MM.1S (cell line): Measurements from ENCODE around the gene TUNAR.
A peak's percentile ranks its signal among the peaks of the same experiment; 100 is the strongest.

Source experiments
- DNase-seq: peaks from one replicate; pipeline ENCODE4 v3.0.0-alpha.2; 2015
- H2AFZ ChIP-seq: fragments of 300-600 bp; sonication (generic); 2 replicates; pipeline ENCODE4 v1.6.0; 2016; ENCODE audit warnings: antibody characterized with exemption, low read length
- H3F3A ChIP-seq: fragments of 300-600 bp; sonication (generic); 2 replicates; pipeline ENCODE4 v1.6.1; 2016; ENCODE audit warnings: mild to moderate bottlenecking, antibody characterized with exemption, low read length, moderate library complexity, mixed read lengths; ENCODE audit not compliant: insufficient read depth
- H3K27ac ChIP-seq: fragments of 300-600 bp; sonication (generic); 2 replicates; pipeline ENCODE4 v1.5.1; 2016; ENCODE audit warnings: mild to moderate bottlenecking, low read length
- H3K27me3 ChIP-seq: fragments of 300-600 bp; sonication (generic); replicated peaks from 2 replicates; pipeline ENCODE4 v1.6.0; 2016; ENCODE audit warnings: low read length; ENCODE audit not compliant: insufficient read depth
- H3K36me3 ChIP-seq: fragments of 300-600 bp; sonication (generic); replicated peaks from 2 replicates; pipeline ENCODE4 v1.6.1; 2016; ENCODE audit warnings: mild to moderate bottlenecking, low read length, mixed read lengths; ENCODE audit not compliant: insufficient read depth
- H3K4me1 ChIP-seq: fragments of 300-600 bp; sonication (generic); 2 replicates; pipeline ENCODE4 v1.6.1; 2016; ENCODE audit warnings: low read length, mixed read lengths
- H3K4me2 ChIP-seq: fragments of 300-600 bp; sonication (generic); 2 replicates; pipeline ENCODE4 v1.6.0; 2016; ENCODE audit warnings: low read depth, low read length
- H3K4me3 ChIP-seq: fragments of 300-600 bp; sonication (generic); 2 replicates; pipeline ENCODE4 v1.5.1; 2016; ENCODE audit warnings: low read length, mixed read lengths
- H3K79me2 ChIP-seq: fragments of 300-600 bp; sonication (generic); 2 replicates; pipeline ENCODE4 v1.6.1; 2016; ENCODE audit warnings: mixed run types, low read length, mixed read lengths
- H3K9ac ChIP-seq: fragments of 300-600 bp; sonication (generic); 2 replicates; pipeline ENCODE4 v1.6.1; 2016; ENCODE audit warnings: low read length, mixed read lengths
- H3K9me2 ChIP-seq: fragments of 300-600 bp; sonication (generic); replicated peaks from 2 replicates; pipeline ENCODE4 v1.6.1; 2016; ENCODE audit warnings: mild to moderate bottlenecking, low read length, mixed read lengths; ENCODE audit not compliant: insufficient read depth
- H3K9me3 ChIP-seq: fragments of 300-600 bp; sonication (generic); replicated peaks from 2 replicates; pipeline ENCODE4 v1.6.1; 2016; ENCODE audit warnings: mild to moderate bottlenecking, low read length, mixed read lengths; ENCODE audit not compliant: insufficient read depth
- H4K20me1 ChIP-seq: fragments of 300-600 bp; sonication (generic); 2 replicates; pipeline ENCODE4 v1.6.1; 2016; ENCODE audit warnings: mild to moderate bottlenecking, low read length, moderate library complexity, mixed read lengths; ENCODE audit not compliant: insufficient read depth
- CTCF ChIP-seq: fragments of 300-600 bp; sonication (generic); IDR thresholded peaks from 2 replicates; pipeline ENCODE4 v1.5.1; 2016; ENCODE audit warnings: antibody characterized with exemption, low read length, mixed read lengths
- EZH2 ChIP-seq: fragments of 300-600 bp; sonication (generic); optimal IDR thresholded peaks from 2 replicates; pipeline ENCODE3; 2017; ENCODE audit warnings: low read depth, mild to moderate bottlenecking, antibody characterized with exemption, low read length, mixed read lengths
- EZH2phosphoT487 ChIP-seq: fragments of 300-600 bp; sonication (generic); IDR thresholded peaks from 2 replicates; pipeline ENCODE4 v1.6.1; 2018; ENCODE audit warnings: antibody characterized with exemption, low read length

The TUNAR gene

DNA sequence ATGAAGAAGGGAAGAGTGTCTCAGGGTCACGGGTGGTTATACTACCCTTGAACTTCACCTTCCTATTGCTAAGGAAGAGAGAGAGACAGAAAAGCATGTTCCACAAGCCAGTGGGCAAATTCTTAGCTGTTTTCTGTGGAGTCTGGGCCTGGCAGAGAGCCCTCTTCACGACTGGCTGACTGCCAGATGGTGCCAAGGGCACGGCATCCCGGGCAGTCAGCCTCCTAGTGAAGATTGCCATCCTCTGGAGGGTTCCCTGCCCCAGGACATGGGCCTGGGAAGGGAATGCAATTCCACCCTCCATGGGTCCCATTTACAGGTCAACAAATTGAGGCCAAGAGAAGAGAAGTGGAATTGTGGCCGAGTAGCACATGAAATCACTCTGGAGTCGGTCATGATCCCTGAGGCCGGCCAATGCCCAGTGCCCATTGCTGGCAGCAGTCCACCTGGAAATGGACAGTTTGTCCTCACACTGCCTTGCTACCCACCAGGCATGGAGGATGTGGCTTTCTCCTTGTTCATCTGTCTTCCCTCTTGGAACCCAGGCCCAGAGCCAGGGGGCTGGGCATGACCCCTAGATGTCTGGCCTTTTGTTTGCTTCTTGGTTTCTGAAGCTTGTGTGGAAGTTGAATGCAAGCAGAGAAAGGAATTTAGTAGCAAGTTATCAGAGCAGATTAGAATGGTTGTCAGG, 9.9 kb downstream of the TUNAR start:
- Histone ChIP-seq H3K4me3 (no peak overlapping the region), H3K27ac (no peak overlapping the region), H3K4me1 (no peaks in the 10 kb centered on the region), H3K4me2 (no peak overlapping the region), H3K9me3 (no peaks in the 10 kb centered on the region), H3K9ac (no peak overlapping the region), H3K27me3 (no peaks in the 10 kb centered on the region), H3K9me2 (no peaks in the 10 kb centered on the region), H3F3A (no peaks in the 10 kb centered on the region), H3K36me3 (no peaks in the 10 kb centered on the region), H2AFZ (no peak overlapping the region), H3K79me2 (no peaks in the 10 kb centered on the region), H4K20me1 (no peaks in the 10 kb centered on the region)
- TF ChIP-seq EZH2phosphoT487 (no peak), CTCF (no peak), EZH2 (no peak)
- no peak for DNase-seq

- Histone ChIP-seq H3F3A (no peaks in the 10 kb centered on the region), H3K4me2 (no peak overlapping the region), H3K36me3 (no peaks in the 10 kb centered on the region), H3K4me3 (no peak overlapping the region), H2AFZ (no peak overlapping the region), H3K27me3 (no peaks in the 10 kb centered on the region), H3K27ac (no peak overlapping the region), H3K9me3 (no peaks in the 10 kb centered on the region), H3K9ac (no peak overlapping the region), H3K4me1 (no peaks in the 10 kb centered on the region), H3K79me2 (no peaks in the 10 kb centered on the region), H3K9me2 (no peaks in the 10 kb centered on the region), H4K20me1 (no peaks in the 10 kb centered on the region)
- TF ChIP-seq CTCF (no peak), EZH2phosphoT487 (no peak)
- no peak for DNase-seq
These were observed 10.7 kb downstream of the TUNAR start for GRCh38 chr14:95887351-95887750.

DNA sequence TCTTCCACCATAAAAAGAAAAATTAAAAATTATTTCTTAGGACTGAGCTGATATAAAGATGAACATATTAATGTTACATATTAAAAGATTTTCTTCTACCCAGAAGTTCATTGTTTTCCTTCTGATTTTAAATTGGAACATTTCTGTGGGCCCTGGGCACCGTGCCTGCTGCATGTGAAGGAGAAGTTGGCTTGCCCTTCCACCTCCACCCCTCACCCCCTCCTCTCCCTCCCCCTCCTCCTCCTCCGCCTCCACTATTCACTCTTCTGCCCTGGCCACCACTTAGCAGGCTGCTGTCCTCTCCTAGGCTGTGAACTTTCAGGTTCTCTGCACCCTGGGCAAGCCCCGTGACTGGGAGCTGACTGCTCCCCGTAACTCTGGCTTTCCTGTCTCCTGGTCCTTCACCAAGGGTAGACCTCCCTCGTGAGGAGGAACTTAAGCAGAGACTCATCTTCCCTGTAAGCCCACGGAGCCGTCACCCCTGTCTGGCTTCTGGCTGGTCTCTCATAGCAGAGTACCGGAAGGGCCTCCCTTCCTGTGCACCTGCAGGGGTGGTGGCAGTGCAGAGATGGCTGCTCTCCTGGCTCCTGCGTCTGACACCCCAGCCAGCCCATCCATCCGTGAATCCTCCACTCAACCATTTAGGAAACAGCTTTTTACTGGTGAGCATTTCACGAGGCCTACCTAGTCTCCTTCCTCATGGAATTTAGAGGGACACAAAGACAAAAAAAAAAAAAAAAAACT, 12.8 kb downstream of the TUNAR start:
- Histone ChIP-seq H3K36me3 (no peaks in the 10 kb centered on the region), H3F3A (no peaks in the 10 kb centered on the region), H3K4me3 (no peak overlapping the region), H3K9me3 (no peaks in the 10 kb centered on the region), H4K20me1 (no peaks in the 10 kb centered on the region), H3K27me3 (no peaks in the 10 kb centered on the region), H2AFZ (0 out of 2 replicates have a peak overlapping the region, but pooled peaks have one; percentile 11), H3K9ac (no peak overlapping the region), H3K4me2 (peak overlapping the region; percentile 50; the same call in 1 of the 2 replicates), H3K9me2 (no peaks in the 10 kb centered on the region), H3K27ac (peak overlapping the region; percentile 29; the same call in 1 of the 2 replicates), H3K79me2 (no peaks in the 10 kb centered on the region), H3K4me1 (no peaks in the 10 kb centered on the region)
- no peak for TF ChIP-seq CTCF
- no peak for TF ChIP-seq EZH2phosphoT487
- no peak for TF ChIP-seq EZH2
- DNase-seq, result peak; percentile 35
